Right renal cortex interstitium (tissue), 3 donors: ENCODE data around the gene GINS1. TPM values are rescaled to one million over a fixed set of nuclear protein-coding genes. Genes with fewer than 3 reads are reported as not detected.

Source experiments
- DNase-seq, 3 donors: peaks; one replicate each; pipeline ENCODE4 v3.0.0-alpha.2; 2013; ENCODE audit warnings: low read depth in 3 of 3, low spot score in 2 of 3
- polyA plus RNA-seq, 3 donors: library from polyadenylated mRNA; unstranded; fragments of 120-200 nt; gene quantifications; one replicate each; pipeline ENCODE4 v1.2.1, GENCODE V29; 2013; ENCODE audit not compliant: insufficient read length in 3 of 3

Gene GINS1
- 10 to 100 TPM; 18.5 to 20.0 (median 19.3) TPM for polyA plus RNA-seq

- peak; percentile 75 to 90 (median 80) for DNase-seq
These were observed at the start of gene GINS1 for GRCh38 chr20:25407311-25408169. TSS of gene GINS1 (plus strand) at chr20:25407673. CDS start at chr20:25407821, 148 bp downstream.

GRCh38 chr20:25360631-25361286, 46.7 kb upstream of the GINS1 start:
- DNase-seq = no peak

DNA sequence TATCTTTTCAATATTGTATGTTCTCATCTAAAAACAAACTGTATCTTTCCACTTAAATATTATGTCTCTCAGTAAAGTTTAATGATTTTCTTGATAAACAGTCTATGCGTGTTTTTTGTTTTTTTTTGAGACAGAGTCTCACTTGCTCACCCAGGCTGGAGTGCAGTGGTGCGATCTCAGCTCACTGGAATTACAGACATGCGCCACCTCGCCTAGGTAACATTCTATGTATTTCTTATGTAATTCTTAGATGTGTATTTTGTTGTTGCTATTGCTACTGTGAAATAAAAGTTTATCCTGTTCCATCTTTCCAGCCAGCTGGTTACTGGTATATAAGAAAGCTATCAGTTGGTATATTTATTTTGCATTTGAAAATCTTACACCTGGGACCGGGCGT, 46.2 kb upstream of the GINS1 start:
- DNase-seq = no peak

DNA sequence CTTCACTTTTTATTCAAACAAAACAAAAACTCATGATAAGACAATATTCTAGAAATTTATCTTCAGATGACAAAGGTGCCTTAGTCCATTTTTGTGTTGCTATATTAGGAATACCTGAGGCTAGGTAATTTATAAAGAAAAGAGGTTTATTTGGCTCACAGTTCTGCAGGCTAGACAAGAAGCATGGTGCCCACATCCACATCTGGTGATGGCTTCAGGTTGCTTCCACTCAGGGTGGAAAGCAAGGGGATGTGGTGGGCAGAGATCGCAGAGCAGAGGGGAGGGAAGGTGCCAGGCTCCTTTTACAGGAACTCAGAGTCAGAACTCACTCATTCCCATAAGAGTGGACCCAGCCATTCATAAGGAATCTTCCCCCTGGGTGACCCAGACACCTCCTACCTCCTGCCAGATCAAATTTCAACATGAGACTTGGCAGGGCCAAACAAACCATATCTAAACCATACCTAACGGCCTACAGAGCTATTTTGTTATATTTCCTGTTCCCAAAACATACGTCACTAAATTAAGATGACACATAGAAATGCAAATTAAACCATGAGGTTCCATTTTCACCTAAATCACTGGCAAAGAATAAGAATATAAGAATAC, 43.2 kb upstream of the GINS1 start:
- no peak for DNase-seq

DNA sequence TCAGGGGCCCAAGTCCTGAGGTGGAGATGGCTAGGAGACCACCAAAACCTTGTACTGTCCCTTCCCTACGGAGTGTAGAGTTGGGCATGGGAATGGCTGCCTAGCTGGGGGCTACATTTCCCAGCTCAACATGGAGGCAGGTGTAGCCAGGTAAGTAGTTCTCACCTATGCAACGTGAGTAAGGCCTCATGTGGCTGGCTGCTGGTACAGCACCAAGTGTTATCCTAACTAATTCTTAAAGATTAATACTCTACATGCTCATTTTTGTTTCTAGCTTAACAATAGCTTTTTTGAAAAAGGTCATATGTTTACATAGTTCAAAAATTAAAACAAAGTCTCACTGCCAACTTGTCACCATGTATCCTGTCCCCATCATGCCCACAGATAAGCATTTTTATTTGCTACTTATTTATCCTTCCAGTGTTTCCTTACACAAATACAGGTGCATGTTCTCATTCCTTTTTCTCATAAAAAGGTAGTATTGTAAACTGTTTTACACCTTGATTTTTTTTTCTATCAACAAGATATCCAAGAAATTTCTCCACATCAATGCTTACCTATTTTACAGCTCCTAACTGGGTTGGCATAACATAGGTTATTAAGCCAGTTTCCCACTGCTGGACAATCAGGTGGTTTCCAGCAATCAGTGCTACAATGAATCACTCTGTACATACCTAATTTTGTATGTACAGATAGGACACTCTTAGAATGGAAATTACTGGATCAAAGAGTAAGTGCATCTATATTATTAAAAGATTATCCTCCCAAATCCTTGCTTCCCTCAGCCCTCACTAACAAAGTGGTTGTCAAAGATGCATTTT, 42.4 kb upstream of the GINS1 start:
- DNase-seq = no peak

GRCh38 chr20:25368526-25368925, 38.9 kb upstream of the GINS1 start:
- DNase-seq = no peak

DNA sequence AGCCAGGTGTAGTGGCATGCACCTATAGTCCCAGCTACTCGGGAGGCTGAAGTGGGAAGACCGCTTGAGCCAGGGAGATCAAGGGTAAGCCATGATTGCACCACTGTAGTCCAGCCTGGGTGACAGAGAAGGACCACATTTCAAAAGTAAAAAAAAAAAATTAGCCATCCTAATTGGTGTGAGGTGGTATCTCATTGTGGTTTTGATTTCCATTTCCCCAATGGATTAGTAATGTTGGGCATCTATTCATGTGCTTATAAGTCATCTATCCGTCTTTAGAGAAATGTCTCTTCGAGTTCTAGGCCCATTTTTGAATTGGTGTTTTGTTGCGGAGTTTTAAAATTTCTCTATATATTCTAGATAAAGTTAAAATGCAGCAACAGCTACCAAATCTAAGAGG, 38.5 kb upstream of the GINS1 start:
- DNase-seq = no peak

DNA sequence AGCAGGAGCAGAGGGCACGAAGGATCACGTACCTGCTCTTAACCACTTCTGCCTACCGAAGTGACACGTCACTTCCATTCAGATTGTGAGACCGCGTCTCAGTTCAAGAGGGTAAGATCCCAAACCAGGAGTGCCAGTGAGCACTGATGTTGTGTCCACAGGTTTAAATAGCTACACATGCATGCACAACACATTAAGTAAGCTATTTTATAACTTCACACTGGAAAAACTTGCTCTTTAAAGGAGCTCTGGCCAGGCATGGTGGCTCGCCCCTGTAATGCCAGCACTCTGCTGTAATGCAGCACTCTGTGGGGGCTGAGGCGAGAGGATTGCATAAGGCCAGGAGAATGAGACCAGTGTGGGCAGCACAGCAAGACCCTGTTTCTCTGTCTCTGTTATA, 37.9 kb upstream of the GINS1 start:
- no peak for DNase-seq

- no peak for DNase-seq
These were observed 37.5 kb upstream of the GINS1 start for GRCh38 chr20:25369971-25370370.

DNA sequence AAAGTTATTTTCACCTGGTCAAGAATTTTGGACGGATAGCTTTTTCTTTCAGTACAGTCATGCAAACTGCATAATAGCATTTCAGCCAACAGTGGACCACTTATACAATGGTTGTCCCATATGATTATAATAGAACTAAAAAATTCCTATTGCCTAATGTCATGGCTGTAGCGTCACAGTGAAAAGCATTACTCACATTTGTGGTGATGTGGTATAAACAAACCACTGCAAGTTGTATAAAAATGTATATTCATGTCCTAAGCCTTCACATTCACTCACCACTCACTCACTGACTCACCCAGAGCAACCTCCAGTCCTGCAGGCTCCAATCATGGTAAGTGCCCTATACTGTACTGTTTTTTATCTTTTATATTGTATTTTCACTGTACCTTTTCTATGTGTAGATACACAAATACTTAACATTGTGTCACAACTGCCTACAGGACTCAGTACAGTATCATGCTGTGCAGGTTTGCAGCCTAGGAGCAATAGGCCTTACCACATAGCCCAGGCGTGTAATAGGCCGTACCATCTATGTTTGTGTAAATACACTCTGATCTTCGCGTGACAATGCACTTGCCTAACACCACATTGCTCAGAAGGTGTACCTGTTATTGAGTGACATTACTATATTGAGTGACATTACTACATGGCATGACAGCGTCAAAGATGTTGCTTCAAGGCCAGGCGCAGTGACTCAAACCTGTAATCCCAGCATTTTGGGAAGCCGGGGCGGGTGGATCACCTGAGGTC, 34.7 kb upstream of the GINS1 start:
- no peak for DNase-seq

DNA sequence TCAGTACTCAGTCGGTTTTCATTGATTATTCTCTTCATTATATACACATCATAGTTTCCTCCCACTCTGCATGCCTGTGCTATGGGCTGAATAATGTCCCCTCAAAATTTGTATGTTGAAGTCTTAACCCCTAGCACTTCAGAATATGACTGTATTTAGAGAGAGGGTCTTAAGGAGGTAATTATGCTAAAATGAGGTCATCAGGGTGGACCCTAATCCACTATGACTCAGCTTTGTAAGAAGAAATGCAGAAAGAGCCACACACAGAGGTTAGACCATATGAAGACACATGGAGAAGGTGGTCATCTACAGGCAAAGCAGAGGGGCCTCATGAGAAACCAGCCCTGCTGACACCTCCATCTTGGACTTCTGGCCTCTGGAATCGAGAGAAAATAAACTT, 32.6 kb upstream of the GINS1 start:
- DNase-seq = no peak

- no peak for DNase-seq
These were observed 31.2 kb upstream of the GINS1 start for GRCh38 chr20:25376236-25376635.

GRCh38 chr20:25376886-25377285, 30.6 kb upstream of the GINS1 start:
- DNase-seq = no peak

DNA sequence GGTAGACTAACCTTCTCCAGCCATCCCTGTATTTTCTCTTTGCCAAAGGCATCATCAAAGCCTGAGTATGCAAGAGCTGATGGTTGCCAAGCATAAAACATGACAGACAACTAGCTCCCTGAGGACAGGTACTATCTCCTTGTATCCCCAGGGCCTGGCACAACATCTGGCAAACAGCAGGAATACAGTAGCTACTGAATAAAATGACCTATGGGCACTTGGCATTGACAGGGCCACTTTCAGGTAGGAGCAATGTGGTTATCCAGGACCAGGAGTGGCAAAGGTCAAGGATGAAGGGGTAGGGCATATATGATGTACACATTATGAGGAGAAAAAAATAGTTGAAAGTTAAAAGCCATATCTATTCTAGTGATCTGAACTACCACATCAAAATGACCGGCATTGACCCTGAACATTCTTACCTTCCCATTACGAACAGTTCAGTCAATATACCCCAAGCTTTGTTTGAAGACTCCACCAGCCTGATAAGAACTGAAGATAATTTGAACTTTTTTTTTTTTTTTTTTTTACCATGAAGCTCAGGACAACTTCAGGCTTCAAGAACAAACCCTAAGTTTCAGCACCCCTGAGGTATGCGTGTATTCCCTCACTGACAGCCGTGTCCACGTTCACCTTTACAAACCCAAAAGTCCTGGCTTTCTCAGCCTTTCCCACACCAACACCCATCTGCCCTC, 29.1 kb upstream of the GINS1 start:
- no peak for DNase-seq

- DNase-seq = no peak
These were observed 28.4 kb upstream of the GINS1 start for GRCh38 chr20:25378884-25379733.

- DNase-seq = no peak
These were observed 26.4 kb upstream of the GINS1 start for GRCh38 chr20:25380945-25381614.

GRCh38 chr20:25382704-25383370, 24.6 kb upstream of the GINS1 start:
- no peak for DNase-seq
